HG03342 (cell line): ENCODE data around the gene PPFIA3.

Experiments
- ATAC-seq: cut with Tn5 transposase; IDR thresholded peaks from one replicate; pipeline ENCODE4 v1.9.1; 2021; ENCODE audit warnings: mild to moderate bottlenecking, moderate library complexity; ENCODE audit not compliant: unreplicated experiment

Gene PPFIA3

DNA sequence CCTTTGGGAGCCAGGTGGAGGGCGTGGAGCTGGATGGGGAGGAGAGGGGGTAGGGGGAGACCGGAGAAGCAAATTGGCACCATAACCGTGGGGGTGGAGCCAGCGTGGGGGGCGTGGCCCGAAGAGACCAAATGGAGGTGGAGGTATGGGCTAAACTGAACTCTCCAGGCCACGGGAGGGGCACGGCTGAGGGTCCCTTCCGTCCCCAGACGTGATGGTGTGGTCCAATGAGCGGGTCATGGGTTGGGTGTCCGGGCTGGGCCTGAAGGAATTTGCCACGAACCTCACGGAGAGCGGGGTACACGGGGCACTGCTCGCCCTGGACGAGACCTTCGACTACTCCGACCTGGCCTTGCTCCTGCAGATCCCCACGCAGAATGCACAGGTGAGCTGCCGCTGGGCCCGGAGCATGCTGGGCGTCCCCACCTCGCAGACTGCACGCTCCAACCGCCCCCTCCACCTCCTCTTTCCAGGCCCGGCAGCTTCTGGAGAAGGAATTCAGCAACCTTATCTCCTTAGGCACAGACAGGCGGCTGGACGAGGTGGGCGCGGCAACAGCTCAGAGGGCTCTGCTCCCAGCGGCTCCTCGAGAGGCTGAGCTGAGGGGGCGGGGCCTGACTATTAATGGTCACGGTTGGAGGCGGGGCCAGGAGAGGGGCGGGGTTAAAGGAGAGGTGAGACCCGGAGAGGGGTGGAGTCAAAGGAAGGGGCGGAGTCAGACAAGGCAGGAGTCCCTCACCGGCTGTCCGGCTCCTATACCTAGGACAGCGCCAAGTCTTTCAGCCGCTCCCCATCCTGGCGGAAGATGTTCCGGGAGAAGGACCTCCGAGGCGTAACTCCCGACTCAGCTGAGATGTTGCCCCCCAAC is 29.7 kb downstream of the PPFIA3 start:
- ATAC-seq, result no peak

DNA sequence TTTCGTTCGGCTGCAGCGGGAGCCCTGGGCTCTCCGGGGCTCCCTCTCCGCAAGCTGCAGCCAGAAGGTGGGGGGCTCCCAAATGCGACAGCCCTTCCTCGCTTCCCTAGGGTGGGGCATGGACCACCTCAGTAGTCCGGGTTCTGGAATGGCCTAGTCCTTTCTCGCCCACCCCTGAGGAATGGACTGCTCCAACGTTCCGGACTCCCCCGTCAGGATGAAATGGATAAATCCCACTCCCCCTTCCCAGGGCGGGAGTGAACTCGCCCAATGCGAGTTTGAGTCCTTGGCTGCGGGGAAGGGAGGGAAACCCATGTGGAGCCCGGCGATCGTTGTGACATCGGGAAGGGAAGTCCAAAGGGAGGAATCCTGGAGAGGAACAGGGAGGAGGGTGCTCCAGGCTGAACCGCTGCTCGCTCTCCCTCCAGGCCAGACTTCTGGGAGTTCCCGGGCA is 30.3 kb downstream of the PPFIA3 start:
- ATAC-seq, result no peak

DNA sequence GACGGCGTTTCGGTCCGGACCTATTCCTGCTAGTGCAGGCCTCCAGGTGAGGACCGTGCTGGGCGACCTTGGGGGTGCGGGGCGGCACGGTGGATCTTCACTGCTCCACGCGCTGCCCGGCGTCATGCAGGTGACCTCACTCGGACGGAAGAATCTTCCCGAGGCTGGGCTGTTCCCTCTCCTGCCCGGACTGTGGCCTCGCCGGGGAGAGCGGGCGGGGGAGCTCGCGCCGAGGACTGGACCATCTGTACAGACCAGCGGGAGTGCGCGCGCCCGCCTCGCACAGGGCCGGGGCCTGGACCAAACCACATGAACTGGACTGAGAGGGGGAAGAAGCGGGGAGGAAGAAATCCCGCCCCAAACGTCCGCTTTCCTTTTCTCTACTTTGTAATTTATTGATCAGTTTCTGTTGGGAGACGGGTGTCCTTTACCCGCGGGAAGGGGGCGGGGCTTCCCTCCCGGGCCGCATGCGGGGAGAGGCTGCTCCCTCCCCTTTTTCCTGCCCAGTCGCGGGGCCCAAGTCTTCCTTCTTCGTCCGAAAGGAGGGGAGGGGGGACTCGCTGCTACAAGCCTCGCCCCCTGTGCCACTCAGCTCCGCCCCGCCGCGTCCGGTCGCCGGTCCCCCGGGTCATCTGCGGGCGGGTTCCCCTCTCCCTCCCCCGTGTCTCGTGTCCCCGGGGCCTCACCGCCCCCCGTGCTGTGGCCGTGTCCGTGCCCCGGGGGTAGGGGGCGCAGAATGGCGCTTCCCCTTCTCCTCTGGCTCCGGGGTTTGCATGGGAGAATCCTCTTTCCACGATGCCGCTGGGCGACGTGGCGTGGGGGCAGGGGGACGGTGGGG is 31.0 kb downstream of the PPFIA3 start:
- ATAC-seq, result no peak

DNA sequence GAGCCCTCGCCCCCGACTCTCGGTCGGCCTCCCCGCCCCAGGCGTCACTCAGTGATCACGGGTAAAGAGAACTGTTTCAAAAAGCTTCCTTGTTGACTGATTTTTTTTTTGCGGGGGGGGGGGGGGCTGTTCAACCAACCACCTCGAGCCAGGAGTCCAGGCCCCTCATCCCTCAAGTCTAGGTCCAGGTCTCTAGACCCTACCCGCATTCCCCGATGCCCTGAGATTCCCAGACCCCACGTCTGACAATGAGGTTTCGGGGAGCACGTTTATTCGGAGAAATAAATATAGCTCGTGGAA is 31.6 kb downstream of the PPFIA3 start:
- ATAC-seq, result no peak

DNA sequence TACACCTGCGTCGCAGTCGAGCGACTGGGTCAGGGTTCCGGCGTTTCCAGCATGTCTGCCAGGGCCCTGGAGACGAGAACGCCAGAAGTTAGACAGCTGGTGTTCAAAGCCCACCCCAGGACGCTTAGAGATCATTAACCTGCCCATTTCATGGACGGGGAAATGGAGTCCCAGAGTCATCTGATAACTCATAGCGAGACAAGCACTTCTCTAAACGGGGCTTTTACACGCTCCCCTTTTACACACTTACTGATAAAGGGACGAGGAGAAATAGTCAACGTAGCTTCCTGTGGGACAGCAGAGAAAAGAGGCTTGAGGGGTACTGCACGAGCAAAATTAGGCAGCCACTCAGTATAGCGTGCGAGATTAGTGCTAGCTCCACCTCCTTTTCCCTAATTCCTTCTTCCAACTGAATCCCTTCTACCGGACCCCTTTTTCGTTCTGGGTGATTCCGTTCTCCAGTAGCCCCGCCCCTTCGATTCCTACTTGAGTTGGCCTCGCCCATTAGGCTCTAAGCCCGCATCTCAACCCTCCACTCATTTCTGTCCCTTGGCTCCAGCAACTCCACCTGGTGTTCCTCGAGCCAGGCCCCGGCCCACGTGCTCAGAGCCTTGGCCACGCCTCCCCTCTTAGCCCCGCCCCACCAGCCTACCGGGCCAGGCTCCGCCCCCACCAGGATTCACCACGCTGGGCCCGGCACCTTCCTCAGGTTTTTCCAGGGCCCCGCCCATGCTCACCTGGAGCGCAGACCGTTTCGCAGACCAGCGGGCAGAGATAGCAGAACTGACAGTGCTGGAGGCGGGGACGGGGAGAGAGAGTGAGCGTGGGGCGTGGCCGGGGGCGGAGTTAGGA is 32.1 kb downstream of the PPFIA3 start:
- ATAC-seq, result no peak

DNA sequence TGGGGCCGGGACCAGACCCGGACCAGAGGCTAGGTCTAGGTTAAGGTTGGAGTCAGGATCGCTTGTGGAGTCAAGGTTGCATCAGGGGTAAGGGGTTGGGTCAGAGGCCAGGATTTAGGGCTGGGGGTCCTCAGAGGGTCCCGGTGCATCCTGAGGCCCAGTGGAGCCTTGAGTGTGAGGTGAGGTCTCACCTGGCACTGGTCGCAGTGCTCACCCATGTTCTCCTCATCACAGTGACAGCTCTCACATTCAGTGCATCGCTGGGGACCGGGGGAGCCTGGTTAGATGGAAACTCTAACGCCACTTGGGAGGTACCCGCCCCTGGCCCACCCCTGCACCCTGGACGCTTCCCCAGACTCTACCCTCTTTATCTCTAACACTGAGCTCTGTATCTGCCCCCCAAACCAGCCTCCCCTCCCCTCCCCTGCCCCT is 32.8 kb downstream of the PPFIA3 start:
- ATAC-seq, result no peak

DNA sequence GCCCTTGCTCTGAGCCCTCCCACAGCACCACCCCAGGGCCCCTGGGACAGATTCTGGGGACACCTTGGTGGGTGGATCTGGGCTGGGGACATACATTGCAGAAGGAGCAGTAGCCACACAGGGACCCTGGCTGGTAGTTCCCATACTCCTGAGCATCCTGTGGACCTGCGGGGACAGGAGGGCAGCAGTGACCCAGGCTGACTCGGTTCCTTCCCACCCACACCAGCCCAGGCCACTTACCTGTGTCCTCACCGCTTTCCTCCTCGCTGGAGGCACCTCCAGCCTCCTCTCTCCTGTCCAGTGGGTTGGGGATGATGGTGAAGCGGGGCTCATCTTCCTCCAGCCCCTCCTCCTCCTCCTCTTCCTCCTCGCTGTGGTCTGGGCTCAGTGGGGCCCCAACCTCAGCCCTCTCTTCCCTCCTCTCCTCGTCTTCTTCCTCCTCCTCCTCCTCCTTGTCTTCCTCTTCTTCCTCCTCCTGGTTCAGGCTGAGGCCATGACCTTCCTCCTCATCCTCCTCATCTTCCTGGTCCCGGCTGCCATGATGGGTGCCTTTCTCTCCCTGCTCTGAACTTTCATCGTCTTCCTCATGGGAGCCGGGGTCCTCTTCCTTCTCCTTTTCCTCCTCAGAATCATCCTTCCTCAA is 33.9 kb downstream of the PPFIA3 start:
- ATAC-seq, result no peak

DNA sequence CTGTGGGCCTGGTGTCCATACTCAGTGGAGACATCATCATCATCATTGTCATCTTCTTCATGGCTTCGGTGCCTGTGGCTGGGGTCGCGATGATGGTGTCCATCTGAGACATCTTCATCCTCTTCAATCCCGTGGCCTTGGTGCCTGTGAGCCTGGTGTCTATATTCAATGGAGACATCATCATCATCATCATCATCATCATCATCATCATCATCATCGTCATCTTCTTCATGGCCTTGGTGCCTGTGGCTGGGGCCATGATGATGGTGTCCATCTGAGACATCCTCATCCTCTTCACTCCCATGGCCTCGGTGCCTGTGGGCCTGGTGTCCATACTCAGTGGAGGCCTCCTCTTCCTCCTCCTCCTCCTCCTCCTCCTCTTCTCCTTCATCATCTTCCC is 34.9 kb downstream of the PPFIA3 start:
- no peak for ATAC-seq

DNA sequence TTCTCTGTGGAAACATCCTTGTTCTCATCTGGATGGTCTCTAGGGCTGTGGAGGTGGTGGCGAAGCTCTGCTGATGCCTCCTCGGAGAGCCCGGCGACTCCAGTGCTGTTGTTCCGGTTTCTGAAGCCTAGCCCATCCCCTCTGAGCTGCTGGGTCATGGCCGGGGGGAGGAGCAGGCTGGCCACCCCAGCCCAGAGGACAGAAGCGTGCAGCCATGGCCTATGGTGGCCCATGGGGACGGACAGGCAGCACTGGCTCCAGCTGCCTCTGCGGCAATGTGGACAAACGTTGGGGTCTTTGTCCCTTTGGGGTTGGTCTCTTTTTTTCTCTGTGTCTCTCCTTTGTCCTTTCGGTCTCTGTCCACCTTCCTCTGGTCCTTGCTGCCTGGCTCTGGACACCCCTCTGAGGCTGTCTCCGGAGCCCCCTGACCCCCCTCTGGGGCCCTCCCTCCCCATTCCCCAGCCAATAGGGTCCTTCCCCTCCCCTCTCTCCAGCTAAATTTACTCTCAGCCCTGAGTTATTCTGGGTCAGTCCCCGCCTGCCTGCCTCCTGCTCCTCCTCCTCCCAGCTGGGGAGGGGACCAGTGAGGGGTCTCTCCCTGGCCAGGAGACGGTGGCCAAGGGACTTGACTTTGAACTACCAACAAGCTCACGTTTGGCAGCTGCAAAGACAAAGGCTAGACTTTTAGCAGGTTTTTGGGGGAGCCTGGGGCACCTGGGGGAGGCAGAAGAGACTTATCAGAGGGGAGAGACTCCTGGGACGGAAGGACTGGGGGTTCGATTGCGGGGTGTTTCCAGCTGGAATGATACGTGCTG is 35.9 kb downstream of the PPFIA3 start, which contains the start of gene HRC:
TSS of gene HRC (minus strand) at position 392 of the 815 bp plus-strand sequence. CDS start at position 233, 159 bp downstream.
- no peak for ATAC-seq

DNA sequence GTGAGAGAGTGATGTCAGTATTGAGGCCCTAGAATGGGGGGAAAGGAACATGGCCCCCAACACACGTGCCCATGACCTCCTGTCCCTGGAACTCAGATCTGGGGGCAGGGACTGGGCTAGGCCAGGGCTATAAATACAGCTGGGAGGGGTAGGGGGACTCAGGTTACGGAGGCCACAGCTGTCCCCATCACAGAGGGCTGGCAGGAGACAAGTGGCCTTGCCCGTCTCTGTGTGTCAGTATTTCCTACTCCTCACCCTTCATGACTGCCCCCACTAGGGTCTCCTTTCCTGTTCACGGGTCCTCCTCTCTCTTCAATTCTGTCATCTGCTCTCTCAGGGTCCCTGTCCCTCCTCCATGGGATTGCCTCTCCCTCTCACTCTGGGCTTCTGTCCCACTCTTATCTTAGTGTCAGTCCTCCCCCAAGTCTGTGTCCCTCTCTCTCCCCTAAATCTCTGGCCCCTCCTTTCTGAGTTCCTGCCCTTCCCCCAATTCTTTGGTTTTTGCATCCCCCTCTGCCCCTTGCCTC is 36.5 kb downstream of the PPFIA3 start:
- ATAC-seq, result no peak

DNA sequence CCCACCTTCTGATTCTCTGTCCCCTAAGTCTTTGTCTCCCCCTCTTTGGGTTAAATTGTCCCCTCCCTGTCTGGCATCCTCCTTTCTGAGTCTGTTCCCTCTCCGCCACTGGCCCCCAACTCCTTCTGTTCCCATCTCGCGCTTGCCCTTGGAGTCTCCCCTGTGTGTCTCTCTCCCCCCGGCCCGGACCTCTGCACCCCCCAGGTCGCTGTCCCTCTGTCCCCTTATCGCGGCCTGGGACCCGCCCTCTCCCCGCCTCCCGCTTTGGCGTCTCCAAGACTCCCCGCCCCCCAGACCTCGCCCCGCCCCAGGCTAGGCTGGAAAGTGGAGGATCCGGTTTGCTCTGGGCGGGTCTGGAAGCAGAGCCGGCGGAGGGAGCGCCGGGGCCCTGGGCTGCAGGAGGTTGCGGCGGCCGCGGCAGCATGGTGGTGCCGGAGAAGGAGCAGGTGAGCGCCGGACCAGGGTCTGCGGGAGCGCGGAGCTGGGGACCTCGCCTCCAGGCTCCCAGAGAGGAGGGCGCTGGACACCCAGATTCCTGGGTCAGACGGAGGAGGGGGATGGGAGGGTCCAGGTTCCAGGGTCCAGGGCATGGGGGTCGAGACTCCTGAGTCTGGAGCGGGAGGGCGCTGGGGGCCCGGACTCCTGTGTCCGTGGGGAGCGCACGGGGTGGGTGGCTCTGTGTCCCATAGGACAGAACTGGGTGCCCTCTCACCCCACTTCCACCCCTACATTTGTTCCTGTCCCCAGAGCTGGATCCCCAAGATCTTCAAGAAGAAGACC is 38.3 kb downstream of the PPFIA3 start, which contains the start of gene TRPM4:
TSS of gene TRPM4 (plus strand) at position 348 of the 780 bp plus-strand sequence. CDS start at position 423, 75 bp downstream.
- ATAC-seq, result no peak

DNA sequence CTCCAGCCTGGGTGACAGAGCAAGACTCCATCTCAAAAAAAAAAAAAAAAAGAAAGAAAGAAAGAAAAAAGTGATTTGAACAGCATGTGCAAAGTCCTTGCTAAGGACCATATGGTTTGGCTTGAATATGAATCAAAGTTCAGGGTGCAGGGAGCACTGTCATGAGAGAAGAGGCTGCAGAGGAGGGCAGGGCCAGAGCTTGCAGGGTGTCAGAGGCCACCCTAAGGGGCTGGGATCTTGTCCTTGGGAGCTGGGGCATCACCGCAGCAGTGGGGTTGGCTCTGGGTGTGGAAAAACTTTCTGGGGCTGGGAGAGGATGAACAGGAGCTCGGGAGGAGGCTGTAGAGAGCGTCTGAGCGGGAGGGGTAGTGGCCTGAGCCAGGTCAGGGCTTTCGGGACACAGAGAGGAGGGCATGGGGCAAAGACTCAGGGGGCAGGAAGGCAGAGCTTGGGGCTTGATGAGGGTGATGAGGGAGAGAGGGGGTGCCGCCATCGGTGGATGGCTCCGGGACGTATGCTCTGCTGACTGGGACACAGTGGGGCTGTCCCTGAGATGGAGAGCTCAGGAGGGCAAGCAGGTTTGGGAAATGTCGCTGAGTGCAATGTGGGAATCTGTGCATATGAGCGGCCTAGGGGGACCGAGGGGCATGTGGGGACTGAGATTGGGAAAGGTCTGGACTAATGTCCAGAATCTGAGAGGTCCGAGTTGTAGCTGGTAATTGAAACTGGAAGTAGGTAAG is 41.3 kb downstream of the PPFIA3 start:
- no peak for ATAC-seq

DNA sequence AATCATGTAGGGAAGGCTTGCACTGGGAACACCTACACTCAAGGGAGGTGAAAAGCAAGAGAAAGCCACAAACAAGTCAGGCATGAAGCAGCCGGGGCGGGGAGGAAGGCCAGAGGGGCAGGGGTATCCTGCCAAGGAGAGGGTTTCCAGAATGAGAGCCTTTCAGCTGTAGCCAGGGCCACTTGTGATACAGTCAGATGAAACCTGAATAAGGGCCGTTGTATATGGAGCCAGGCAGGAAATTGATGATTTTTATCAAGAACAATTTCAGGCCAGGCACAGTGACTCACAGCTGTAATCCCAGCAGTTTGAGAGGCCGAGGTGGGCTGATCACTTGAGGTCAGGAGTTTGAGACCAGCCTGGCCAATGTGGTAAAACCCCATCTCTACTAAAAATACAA is 42.6 kb downstream of the PPFIA3 start:
- no peak for ATAC-seq

DNA sequence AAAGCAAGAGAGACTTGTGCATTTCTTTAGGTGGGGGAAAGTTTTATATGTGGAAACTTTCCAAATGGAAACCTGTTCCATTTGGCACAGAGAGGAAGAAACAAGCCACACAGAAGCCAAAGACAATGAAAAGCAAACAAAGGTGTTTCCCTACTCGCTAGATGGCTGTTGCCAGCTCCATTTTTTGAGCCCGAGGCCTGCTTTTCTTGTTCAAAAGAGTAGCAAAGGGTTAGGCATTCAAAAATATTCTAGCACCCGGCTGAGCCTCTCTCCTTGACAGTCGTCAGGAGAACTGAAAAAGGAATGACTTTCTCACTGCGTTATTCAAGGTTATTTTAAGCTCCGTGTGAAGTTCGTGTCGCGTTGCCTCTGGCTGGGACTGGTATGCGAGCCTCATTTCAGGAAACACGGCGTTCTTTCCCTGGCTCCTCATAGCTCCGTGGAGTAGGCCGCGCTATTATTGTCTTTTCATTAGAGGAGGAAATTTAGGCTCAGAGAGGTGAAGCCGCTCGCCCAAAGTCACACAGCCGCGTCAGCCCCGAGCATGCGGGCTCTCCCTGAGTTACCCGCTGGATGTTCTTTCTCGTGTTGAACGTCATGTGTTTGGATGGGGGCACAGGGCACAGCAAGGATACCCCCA is 45.9 kb downstream of the PPFIA3 start:
- ATAC-seq, result no peak

DNA sequence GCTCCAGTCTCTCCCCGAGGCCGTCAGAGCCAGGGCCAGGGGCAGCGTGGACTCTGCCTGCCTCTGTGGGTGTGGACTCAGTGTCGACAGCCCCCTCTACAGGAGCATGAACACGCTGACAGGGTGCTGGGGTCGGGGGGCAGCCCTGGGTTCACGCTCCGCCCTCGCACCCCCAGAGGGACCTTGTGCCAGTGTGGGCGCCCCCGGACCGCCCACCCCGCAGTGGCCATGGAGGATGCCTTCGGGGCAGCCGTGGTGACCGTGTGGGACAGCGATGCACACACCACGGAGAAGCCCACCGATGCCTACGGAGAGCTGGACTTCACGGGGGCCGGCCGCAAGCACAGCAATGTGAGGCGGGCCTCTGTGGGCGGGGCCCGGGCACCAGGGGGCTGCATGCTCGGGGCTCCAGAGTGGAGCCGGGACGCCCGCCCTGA is 46.5 kb downstream of the PPFIA3 start:
- ATAC-seq, result no peak

DNA sequence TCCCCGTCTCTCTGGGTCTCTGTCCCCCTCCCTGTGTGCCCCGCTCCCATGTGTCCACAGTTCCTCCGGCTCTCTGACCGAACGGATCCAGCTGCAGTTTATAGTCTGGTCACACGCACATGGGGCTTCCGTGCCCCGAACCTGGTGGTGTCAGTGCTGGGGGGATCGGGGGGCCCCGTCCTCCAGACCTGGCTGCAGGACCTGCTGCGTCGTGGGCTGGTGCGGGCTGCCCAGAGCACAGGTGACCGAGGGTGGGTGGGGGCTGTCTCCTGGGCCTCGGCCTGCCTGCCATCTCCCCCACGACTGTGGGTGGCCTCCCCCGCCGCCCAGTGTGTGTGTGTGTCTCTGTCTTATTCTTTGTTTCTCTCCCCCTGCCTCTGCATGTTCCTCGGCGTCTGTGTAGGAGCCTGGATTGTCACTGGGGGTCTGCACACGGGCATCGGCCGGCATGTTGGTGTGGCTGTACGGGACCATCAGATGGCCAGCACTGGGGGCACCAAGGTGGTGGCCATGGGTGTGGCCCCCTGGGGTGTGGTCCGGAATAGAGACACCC is 48.6 kb downstream of the PPFIA3 start:
- ATAC-seq, result no peak

DNA sequence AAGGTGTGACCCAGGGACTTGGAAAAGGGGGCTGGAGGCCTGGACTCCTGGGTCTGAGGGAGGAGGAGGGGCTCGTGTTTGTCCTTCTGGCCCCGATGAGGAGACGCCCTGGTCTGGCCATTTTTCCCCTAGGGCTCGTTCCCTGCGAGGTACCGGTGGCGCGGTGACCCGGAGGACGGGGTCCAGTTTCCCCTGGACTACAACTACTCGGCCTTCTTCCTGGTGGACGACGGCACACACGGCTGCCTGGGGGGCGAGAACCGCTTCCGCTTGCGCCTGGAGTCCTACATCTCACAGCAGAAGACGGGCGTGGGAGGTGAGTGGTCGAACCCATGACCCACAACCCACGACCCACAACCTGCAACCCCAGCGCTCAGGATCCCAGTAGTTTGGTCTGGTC is 49.1 kb downstream of the PPFIA3 start:
- ATAC-seq, result no peak
